Measurements from ENCODE around the gene CHCHD6.

CHCHD6 gene

DNA sequence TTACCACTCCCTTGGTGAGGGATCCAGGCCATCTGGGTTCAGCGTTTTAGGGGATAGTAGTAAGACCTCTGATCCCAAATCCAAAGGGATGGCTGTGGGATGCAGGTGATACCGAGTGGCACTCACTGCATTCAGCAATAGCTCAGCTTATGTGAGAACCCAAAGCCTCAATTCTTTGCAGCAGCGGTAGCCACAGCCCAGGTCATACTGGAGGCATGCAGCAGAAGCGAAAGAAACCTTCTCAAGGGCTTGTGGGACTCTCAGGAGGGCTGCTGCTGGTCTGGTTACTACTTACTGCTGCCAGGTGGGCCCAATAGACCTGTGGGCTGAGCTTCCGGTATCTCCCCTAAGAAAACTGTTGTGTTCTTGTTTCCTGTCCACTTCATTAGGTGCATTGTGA, 38.0 kb downstream of the CHCHD6 start:
- peaks cover 10% of the 10 kb centered on the region for H3K9me3 ChIP-seq (ENCODE audit: insufficient read depth, low read length, severe bottlenecking)
- no peaks in the 10 kb centered on the region for H3K27me3 ChIP-seq (ENCODE audit: insufficient read depth, low read length, poor library complexity)
- peaks cover 24% of the 10 kb centered on the region for H4K20me1 ChIP-seq (ENCODE audit: insufficient read depth, low read length)
- no peak overlapping the region for H2AFZ ChIP-seq (ENCODE audit: low read depth, low read length)
- DNase-seq (no peak), ATAC-seq (ENCODE audit: insufficient read depth, low read depth) (no peak)
- H3K27ac ChIP-seq (ENCODE audit: low read length): no peak overlapping the region
- no peak overlapping the region for H3K9ac ChIP-seq (ENCODE audit: low read depth, low read length)
- no peak overlapping the region for H3K4me3 ChIP-seq (ENCODE audit: low read depth in 1 of 2, low read length in 2 of 2)
- no peak for TF ChIP-seq EZH2 (IDR thresholded peaks at IDR 0.05; ENCODE audit: borderline replicate concordance, low read depth, low read length, severe bottlenecking)
- TF ChIP-seq, protein P1, sequence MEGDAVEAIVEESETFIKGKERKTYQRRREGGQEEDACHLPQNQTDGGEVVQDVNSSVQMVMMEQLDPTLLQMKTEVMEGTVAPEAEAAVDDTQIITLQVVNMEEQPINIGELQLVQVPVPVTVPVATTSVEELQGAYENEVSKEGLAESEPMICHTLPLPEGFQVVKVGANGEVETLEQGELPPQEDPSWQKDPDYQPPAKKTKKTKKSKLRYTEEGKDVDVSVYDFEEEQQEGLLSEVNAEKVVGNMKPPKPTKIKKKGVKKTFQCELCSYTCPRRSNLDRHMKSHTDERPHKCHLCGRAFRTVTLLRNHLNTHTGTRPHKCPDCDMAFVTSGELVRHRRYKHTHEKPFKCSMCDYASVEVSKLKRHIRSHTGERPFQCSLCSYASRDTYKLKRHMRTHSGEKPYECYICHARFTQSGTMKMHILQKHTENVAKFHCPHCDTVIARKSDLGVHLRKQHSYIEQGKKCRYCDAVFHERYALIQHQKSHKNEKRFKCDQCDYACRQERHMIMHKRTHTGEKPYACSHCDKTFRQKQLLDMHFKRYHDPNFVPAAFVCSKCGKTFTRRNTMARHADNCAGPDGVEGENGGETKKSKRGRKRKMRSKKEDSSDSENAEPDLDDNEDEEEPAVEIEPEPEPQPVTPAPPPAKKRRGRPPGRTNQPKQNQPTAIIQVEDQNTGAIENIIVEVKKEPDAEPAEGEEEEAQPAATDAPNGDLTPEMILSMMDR (IDR thresholded peaks at IDR 0.05; ENCODE audit: borderline replicate concordance, extremely low read depth, low read length, poor library complexity, severe bottlenecking): no peak
- no peak overlapping the region for H3K4me2 ChIP-seq (ENCODE audit: insufficient read depth, low read length)
- peaks cover 27% of the 10 kb centered on the region for H3K36me3 ChIP-seq (ENCODE audit: insufficient read depth, low read length)
- H3K4me1 ChIP-seq (ENCODE audit: insufficient read depth, low read length): no peaks in the 10 kb centered on the region
- peaks cover 7% of the 10 kb centered on the region; the same call in 1 of the 2 replicates for H3K79me2 ChIP-seq (ENCODE audit: insufficient read depth, low read length)

DNA sequence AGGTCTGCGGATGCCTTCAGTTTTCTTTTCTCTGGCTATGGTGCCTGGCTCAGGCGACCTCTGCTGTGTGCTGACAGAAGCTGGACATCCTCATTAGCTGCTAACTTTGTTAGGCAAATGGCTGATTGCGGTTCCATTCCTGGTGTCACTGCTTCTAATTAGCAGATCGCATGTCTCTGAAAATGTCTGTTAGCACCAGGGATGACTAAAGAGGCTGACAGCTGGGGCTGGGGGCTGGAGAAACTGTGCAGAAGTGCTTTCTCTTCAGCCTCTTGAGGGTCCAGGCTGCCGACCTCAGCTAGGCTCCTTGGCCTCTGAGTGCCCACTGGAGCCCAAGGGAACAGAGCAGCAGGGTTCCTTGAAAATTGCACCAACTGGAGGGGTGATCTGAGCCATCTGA, 39.3 kb downstream of the CHCHD6 start:
- no peaks in the 10 kb centered on the region for H3K27me3 ChIP-seq (ENCODE audit: insufficient read depth, low read length, poor library complexity)
- peaks cover 24% of the 10 kb centered on the region for H3K36me3 ChIP-seq (ENCODE audit: insufficient read depth, low read length)
- H3K4me3 ChIP-seq (ENCODE audit: low read depth in 1 of 2, low read length in 2 of 2): no peak overlapping the region
- H3K9ac ChIP-seq (ENCODE audit: low read depth, low read length): no peak overlapping the region
- H3K4me1 ChIP-seq (ENCODE audit: insufficient read depth, low read length): no peaks in the 10 kb centered on the region
- H4K20me1 ChIP-seq (ENCODE audit: insufficient read depth, low read length): peaks cover 30% of the 10 kb centered on the region
- no peak overlapping the region for H3K4me2 ChIP-seq (ENCODE audit: insufficient read depth, low read length)
- no peak overlapping the region for H2AFZ ChIP-seq (ENCODE audit: low read depth, low read length)
- H3K79me2 ChIP-seq (ENCODE audit: insufficient read depth, low read length): peaks cover 11% of the 10 kb centered on the region; the same call in 1 of the 2 replicates
- no peak overlapping the region for H3K27ac ChIP-seq (ENCODE audit: low read length)
- no peak for DNase-seq
- ATAC-seq (ENCODE audit: insufficient read depth, low read depth): no peak
- TF ChIP-seq EZH2 (IDR thresholded peaks at IDR 0.05; ENCODE audit: borderline replicate concordance, low read depth, low read length, severe bottlenecking): no peak
- TF ChIP-seq, protein P1 (IDR thresholded peaks at IDR 0.05; ENCODE audit: borderline replicate concordance, extremely low read depth, low read length, poor library complexity, severe bottlenecking): no peak
- H3K9me3 ChIP-seq (ENCODE audit: insufficient read depth, low read length, severe bottlenecking): peaks cover 7% of the 10 kb centered on the region

DNA sequence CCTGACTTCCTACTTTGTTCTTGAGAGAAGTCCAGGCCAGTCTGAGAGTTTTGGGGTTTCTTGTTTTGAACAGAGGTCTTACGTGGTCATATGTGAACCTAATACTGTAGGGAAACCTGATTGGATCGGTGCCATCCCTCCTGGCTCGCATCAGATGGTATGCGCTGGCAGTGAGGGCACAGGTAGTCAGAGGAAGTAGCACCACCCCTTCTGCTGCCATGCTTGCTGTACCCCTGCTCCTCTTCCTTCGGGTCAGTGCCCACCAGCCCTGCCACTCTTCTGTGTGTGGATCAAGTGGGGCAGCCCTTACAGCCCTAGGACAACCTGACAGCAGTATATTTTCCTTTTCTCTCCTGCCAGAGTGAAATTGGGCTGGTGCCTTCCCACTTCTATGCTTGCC, 39.7 kb downstream of the CHCHD6 start:
- no peak overlapping the region for H3K4me2 ChIP-seq (ENCODE audit: insufficient read depth, low read length)
- H3K36me3 ChIP-seq (ENCODE audit: insufficient read depth, low read length): peaks cover 24% of the 10 kb centered on the region
- H3K27ac ChIP-seq (ENCODE audit: low read length): no peak overlapping the region
- H2AFZ ChIP-seq (ENCODE audit: low read depth, low read length): no peak overlapping the region
- H3K4me3 ChIP-seq (ENCODE audit: low read depth in 1 of 2, low read length in 2 of 2): no peak overlapping the region
- ATAC-seq (ENCODE audit: insufficient read depth, low read depth): no peak
- peaks cover 5% of the 10 kb centered on the region for H3K9me3 ChIP-seq (ENCODE audit: insufficient read depth, low read length, severe bottlenecking)
- peaks cover 11% of the 10 kb centered on the region; the same call in 1 of the 2 replicates for H3K79me2 ChIP-seq (ENCODE audit: insufficient read depth, low read length)
- no peak overlapping the region for H3K9ac ChIP-seq (ENCODE audit: low read depth, low read length)
- no peak for DNase-seq
- TF ChIP-seq EZH2 (IDR thresholded peaks at IDR 0.05; ENCODE audit: borderline replicate concordance, low read depth, low read length, severe bottlenecking): no peak
- TF ChIP-seq, protein P1 (IDR thresholded peaks at IDR 0.05; ENCODE audit: borderline replicate concordance, extremely low read depth, low read length, poor library complexity, severe bottlenecking): no peak
- H4K20me1 ChIP-seq (ENCODE audit: insufficient read depth, low read length): peaks cover 30% of the 10 kb centered on the region
- H3K27me3 ChIP-seq (ENCODE audit: insufficient read depth, low read length, poor library complexity): no peaks in the 10 kb centered on the region
- H3K4me1 ChIP-seq (ENCODE audit: insufficient read depth, low read length): no peaks in the 10 kb centered on the region

Data from DND-41 (cell line).